Body of pancreas (tissue), 4 donors: Measurements from ENCODE around the gene NUDT1.

Experiments used
- CTCF ChIP-seq, 7 experiments: fragments of 450-650 bp in 4 of 7; fragments of 200-600 bp in 3 of 7; sonication (generic) in 3 of 7; IDR thresholded peaks; one replicate each; pipeline ENCODE4 v1.5.1; 2016 to 2019; ENCODE audit warnings: antibody characterized with exemption in 7 of 7
- POLR2A ChIP-seq, 3 donors: fragments of 450-650 bp; IDR thresholded peaks; one replicate each; pipeline ENCODE4 v1.6.1; 2016; ENCODE audit warnings: antibody characterized with exemption in 3 of 3, mild to moderate bottlenecking in 2 of 3

- TF ChIP-seq POLR2A (IDR thresholded peaks at IDR 0.05) = no peak
- TF ChIP-seq CTCF (IDR thresholded peaks at IDR 0.05) = no peak
These were observed 49.0 kb upstream of the NUDT1 start for GRCh38 chr7:2192831-2193534.
